GM12874 (cell line): ENCODE measurements around the gene ATP11A.

Experiments
- TF ChIP-seq, protein P1 (sequence below): IDR thresholded peaks from 2 replicates; pipeline ENCODE4 v1.5.1; 2011; ENCODE audit warnings: low read depth, mild to moderate bottlenecking, control low read depth, low read length, moderate library complexity; ENCODE audit not compliant: insufficient read depth

The ATP11A gene

DNA sequence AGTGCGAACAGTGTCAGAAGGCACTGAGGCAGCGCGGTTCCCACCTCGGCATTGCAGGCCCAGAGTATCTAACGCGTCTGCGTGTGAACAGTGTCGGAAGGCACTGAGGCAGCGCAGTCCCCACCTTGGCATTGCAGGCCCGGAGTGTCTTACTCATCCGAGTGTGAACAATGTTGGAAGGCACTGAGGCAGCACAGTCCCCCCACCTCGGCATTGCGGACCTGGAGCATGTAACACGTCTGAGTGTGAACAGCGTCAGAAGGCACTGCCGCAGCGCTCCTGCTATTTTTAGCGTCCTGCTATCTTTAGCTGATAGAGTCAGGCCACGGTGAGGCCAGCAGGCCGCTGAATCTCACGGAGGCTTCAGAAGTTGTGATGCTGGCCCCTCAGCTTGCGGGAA, 39.6 kb downstream of the ATP11A start:
- TF ChIP-seq, protein P1, sequence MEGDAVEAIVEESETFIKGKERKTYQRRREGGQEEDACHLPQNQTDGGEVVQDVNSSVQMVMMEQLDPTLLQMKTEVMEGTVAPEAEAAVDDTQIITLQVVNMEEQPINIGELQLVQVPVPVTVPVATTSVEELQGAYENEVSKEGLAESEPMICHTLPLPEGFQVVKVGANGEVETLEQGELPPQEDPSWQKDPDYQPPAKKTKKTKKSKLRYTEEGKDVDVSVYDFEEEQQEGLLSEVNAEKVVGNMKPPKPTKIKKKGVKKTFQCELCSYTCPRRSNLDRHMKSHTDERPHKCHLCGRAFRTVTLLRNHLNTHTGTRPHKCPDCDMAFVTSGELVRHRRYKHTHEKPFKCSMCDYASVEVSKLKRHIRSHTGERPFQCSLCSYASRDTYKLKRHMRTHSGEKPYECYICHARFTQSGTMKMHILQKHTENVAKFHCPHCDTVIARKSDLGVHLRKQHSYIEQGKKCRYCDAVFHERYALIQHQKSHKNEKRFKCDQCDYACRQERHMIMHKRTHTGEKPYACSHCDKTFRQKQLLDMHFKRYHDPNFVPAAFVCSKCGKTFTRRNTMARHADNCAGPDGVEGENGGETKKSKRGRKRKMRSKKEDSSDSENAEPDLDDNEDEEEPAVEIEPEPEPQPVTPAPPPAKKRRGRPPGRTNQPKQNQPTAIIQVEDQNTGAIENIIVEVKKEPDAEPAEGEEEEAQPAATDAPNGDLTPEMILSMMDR = no peak

DNA sequence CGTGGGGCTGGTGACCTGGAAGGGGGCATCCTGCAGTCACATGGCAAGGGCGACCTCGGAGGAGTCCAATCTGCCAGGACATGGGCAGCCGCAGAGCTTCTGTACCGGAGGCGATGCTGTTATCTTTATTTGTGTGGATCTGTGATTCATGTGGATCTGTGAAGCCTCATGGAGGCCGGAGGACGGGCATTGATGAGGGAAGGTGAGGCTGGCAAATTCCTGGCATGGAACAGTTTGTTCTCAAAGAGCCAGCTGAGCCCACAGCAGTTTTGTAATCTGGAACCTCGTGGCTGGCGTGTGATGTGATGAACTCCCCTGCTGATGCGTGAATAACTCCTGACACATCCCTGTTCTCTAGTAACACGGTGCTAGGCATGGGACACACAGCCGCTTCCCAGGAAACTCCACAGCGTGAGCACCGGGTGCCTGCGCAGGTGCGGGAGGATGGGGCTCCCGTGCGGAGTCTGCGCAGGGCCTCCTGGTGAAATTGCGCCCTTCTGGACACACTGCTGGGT, 40.4 kb downstream of the ATP11A start:
- TF ChIP-seq, protein P1 = no peak

DNA sequence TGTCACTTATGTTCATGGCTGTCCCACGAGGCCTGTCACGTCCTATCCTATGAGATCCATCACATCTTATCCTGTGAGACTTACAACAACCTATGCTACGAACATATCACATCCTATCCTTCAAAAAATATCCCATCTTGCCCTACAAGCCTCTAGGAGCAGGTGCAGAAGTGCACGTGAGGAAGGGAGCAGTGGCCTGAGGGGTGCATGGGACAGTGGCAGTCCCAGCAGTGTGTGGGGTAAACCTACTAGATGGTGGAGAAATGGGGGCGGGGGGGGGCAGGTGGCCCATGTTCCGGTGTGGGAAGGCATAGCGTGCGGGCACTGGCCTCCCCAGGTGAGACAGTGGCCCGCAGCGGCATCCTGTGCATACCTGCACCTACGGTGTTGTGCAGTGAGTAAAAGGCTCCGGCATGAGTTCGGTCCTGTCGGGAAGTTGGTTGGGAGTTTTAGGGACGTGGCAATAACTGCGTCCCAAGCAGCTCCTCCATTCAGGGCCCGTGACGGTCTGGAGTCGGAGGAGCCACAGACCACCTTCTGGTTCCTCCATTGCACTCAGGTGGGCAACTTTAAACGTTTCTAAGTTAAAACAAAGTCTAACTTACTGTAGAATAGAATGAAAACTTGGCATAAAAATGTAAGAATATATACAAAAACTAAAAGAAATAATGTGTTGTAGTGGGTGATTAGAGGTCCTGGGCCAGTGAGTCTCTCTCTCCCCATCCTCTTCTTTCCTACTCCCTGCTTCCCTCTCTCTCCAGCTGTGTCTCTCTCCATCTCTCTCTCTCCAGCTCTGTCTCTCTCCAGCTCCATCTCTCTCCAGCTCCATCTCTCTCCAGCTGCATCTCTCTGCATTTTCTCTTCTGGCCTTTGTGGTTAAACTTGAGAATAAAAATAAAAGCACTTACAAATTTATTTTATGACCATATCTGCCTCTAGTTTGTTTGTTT, 42.1 kb downstream of the ATP11A start:
- TF ChIP-seq, protein P1 = no peak

DNA sequence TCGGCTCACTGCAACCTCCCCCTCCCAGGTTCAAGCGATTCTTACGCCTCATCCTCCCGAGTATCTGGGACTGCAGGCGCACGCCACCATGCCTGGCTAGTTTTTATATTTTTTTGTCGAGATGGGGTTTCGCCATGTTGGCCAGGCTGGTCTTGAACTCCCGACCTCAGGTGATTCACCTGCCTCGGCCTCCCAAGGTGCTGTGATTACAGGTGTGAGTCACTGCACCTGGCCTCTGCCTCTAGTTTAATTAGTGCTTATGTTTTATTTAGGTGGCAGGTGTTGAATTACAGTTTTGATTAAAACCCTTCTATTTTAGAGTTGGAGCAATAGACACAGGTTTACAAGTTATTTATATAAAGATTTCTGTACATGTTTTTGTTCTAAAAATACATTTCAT, 42.8 kb downstream of the ATP11A start:
- TF ChIP-seq, protein P1 = no peak

DNA sequence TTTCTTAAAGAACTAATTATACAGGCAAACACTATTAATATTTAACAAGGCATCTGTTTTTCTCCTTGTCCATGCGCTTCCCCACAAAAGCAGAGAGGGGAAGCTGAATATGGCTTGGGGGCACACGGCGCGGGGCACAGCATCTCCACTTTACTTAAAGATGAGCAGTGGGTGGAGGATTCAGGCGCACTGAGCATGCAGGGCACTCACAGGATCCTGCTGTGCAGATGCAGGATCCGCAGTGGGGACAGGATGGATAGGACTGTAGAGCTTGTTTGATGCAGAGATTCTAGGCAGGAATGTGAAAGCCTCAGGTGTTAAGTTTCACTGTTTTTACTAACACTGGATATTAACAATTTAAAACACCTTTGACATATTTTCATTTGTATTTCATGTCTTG, 43.3 kb downstream of the ATP11A start:
- TF ChIP-seq, protein P1 = no peak

DNA sequence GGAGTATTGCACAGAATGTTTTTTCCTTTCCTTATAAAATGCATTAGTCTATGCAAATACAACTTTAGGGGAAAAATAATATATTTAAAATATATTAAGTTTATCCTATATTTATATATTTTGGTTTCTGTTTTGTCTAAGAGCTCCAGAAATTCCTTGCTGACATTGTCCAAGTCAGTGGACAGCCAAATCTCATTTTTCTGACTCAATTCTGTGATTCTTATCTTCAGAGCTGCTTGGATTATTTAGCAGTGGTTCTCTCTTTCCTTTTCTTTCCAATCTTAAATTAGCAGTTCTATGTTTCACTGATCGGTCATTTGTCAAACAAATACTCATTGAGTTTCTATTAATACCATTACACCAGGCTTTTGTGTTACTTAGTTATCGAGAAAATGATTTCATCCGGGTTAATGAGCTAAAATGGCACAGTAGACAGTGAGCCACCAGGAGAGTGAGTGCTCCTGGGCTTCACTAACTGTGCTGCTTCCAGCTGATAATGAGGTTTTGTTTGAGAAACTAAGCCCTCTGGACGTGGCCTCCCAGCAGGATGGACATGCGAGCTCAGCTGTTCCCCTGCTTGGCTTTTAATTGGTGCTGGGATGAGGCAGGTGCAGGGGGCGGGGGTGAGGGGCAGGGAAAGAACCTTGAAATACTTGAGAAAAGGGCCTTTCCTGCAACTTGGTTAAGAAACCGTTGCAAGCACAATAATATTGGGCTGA, 44.0 kb downstream of the ATP11A start:
- TF ChIP-seq, protein P1 = no peak
